GM23248 (cell line): ENCODE data around the gene DNAJC24.

Experiments
- EZH2 ChIP-seq: fragments of 200-600 bp; sonication (generic); IDR thresholded peaks from 2 replicates; pipeline ENCODE4 v1.6.1; 2018; ENCODE audit warnings: antibody characterized with exemption, mild to moderate bottlenecking; ENCODE audit not compliant: insufficient read depth, poor library complexity, severe bottlenecking
- EZH2phosphoT487 ChIP-seq: fragments of 200-600 bp; sonication (generic); IDR thresholded peaks from 2 replicates; pipeline ENCODE4 v1.6.1; 2018; ENCODE audit warnings: antibody characterized with exemption, moderate library complexity, mild to moderate bottlenecking, low read depth; ENCODE audit not compliant: insufficient read depth

DNA sequence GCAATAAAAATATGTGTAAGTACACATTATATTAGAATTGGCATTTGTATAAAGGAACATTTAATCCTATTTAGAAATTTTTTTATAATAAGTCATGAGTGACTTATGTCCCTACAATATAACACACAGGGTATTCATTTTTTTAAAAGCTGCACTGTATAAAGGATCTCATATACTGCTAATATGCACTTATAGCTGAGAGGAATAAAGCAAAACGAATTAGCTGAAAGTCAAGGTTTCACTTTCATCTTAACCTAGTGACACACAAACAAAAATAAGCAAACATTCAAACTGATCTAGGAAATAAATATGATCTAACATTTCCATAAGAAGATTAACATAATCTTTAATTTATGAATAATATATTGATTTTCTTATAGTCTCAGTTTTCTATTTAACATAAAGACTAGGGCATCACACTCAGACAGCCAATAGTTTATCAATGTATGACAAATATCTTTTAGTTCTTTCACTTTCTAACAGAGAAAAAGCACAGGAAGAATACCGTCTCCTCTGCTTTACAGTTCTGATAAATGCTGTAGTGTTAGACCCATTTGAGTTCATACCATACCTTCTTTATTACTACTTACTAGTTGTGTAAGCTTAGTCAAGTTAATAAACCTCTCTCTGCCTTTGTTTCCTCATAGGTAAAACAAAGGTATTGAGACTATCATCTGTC, 43.1 kb upstream of the DNAJC24 start:
- TF ChIP-seq EZH2phosphoT487, result no peak
- TF ChIP-seq EZH2, result no peak
